HG03469 (cell line): ENCODE results near the gene EP400.
"Not testable (repeated sequence)": the region's sequence is repeated elsewhere in the genome, so short reads cannot be mapped to it uniquely, and the experiment has no call there.

Experiments
- ATAC-seq: cut with Tn5 transposase; IDR thresholded peaks from one replicate; pipeline ENCODE4 v1.9.1; 2021; ENCODE audit warnings: mild to moderate bottlenecking, moderate library complexity, moderate number of reproducible peaks; ENCODE audit not compliant: unreplicated experiment

Gene EP400

DNA sequence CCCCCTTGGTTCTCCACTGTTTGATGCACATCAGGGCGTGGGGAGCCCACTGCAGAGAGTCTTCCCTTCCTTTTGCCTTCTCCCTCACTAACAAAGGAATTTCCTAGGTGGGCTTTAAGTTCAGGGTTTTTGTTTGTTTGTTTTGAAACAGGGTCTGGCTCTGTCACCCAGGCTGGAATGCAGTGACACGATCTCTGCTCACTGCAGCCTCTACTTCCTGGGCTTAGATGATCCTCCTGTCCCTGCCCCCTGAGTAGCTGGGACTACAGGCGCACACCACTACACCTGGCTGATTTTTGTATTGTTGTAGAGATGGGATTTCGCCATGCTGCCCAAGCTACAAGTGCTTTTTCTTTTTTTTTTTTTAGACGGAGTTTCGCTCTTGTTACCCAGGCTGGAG lies 33.8 kb downstream of the EP400 start:
- no peak for ATAC-seq

DNA sequence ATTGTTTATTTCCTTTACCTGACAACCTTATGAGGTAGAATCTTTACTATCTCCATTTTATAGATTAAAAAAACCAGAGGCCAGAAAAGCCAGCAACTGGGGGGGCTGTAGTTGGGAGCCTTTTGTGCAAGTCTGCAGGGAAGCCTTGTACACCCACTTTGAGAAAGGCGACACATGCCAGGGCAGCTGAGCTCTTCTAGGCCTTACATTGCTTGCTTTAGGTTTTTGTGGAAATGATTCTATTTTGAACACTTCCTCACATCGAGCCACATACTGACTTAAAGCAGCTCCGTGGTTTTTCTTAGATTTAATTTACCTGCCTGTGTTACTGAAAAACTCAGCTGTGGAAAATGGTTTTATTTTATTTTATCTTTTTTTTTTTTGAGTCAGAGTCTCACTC lies 34.6 kb downstream of the EP400 start:
- no peak for ATAC-seq

DNA sequence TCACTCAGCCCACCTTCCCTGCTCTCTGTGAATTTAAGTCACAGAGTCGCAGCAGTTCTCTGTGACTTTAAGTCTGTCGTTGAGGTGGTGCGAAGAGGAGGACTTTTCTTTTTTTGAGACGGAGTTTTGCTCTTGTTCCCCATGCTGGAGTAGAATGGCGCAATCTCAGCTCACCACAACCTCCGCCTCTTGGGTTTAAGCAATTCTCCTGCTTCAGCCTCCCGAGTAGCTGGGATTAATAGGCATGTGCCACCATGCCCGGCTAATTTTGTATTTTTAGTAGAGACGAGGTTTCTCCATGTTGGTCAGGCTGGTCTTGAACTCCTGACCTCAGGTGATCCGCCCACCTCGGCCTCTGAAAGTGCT lies 35.8 kb downstream of the EP400 start:
- ATAC-seq: not testable (repeated sequence)

DNA sequence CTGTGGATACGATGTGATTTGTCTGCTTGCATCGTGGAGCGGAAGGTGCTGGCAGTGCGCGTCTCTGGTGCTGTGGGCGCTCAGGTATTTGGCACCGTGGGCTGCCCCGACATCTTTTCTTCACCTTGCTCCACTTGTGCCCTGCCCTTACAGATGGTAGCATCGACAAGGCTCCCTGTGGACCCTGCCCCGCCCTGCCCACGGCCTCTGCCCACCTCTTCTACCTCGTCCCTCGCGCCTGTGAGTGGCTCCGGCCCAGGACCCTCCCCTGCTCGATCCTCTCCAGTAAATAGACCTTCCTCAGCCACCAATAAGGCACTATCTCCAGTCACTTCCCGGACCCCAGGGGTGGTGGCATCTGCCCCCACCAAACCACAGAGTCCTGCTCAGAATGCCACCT lies 36.6 kb downstream of the EP400 start:
- ATAC-seq: no peak

DNA sequence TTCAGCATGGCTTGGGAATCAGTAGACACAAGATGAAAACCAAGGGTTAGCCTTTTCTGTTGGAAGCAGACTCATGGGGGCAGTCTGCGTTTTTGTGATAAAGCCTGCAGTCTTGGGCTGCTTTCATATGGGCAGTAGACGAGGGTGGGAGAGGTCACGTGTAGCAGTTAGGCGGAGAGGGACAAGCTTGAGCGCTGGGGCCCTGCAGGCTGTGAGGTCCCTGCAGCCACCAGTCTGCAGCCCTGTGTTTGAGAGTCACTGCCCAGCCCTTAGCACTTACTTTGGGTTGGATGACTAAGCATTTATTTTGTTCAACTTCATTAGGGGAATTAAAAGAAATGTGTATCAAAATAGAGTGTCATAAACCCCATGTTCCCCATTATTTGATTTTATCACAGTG lies 37.2 kb downstream of the EP400 start:
- no peak for ATAC-seq

DNA sequence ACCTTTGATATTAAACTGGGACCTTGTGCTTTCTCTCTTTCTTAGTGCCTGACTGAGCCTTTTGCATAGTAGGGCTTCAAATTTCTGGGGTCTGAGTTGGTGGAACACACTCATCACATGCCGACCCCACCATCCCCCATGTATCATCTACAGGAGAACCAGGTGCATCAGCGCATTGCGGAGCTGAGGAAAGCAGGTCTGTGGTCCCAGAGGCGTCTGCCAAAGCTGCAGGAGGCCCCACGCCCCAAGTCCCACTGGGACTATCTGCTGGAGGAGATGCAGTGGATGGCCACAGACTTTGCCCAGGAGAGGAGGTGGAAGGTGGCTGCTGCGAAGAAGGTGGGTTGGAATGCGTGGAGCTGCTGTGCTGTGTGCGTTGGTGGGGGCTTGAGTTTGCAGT lies 37.8 kb downstream of the EP400 start:
- no peak for ATAC-seq

DNA sequence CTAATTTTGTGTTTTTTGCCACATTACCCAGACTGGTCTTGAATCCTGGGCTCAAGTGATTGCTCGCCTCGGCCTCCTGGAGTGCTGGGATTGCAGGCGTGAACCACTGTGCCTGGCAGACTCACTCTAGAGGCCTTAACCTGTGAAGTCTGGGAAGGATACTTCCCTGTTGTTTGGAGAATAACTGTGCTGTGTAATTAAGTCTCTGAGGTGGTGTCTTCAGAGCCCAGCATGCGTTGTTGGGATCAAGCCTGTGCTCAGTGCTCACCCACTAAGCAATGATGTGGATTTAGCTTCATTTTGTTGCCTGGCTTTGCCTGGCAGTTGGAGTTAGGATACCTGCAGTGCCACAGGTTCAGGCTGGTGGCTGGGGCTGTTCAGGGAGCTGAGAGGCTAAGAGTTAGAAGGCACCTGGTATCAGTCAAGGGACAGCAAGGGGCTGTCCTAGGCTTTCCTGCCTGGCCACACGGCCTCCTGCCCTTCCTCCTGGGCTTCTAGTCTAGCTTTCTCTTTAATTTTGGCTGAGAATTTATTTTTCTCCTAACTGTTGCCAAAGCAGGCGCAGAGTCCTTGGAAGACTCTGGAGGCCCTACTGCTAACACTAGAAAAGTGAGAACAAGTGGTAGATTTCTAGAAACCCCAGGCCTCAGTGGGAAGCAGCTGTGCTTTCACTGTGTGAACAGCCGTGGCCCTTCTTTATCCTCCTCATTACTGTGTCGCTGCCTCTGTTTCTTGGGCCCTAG lies 38.5 kb downstream of the EP400 start:
- ATAC-seq: no peak

DNA sequence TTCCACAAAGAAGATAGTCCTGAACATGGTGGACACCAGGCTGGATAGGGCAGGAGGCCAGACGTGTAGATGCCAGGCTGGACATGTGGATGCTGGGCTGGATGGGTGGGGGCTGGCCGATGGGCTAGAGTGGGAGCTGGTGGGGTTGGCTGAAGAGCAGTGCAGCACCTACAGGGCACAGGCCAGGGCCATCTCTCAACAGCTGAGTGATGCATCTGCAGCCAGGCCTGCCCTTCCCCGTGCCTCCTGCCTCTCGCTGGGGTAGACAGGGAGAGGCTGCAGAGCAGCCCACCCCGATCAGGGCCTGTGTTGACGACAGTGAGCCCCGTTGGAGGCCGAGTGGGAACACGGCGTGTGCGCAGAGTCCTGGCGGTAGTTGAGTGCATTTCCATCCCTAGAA lies 39.3 kb downstream of the EP400 start:
- no peak for ATAC-seq

DNA sequence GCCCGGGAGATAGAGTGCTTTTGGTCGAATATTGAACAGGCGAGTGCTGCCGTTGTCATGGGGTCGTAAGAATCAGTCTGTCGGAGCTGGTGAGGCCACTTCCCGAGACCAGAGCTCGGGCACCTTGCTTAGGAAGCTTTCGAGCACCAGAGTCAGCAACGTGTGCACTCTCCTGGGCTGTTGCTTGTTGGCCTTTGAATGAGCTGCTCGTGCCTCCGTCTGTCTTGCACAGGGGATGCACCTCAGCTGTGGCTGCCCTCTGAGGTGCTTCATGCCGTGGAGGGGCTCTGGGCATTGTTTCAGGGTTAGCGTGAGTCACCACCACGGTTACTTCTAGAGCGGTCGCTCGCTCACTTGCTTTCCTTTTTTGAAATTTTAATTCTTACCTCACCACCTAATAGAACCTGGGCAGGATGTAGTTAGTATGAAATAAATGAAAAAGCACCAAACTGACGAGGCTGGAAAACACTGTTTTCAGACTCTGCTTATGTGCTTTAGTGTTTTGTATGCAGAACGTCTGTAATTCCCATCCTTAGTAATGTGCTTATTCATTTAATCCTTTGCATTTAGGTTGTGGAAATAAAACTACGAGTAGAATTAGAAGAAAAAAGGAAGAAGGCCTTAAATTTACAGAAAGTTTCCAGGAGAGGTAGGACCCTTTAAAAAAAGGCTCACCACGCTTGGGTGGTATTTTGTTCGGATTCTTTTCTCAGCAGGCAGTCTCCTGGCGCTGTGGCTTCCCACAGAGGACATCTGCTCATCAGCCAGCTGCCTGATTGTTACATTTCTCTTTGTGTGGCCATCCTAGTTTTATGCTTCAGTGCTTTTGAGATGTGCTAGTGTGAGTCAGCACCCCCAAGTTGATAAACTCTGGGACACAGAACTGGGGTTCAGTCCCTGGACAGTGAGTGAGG lies 40.6 kb downstream of the EP400 start:
- ATAC-seq: no peak

DNA sequence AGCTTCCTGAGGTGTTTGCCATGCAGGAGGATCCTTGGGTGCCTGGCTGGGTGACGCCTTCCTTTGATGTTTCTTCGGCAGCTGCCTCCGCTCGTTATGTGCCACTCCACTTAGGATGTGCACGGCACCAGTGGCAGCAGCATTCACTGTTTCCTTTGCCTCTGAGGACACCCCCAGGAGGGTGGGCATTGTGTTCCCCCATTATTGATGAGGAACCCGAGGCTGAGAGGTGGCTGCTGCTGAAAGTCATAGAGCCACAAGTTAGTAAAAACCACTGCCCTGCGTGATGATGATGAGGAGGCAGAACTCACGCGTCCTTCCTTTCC lies 41.2 kb downstream of the EP400 start:
- no peak for ATAC-seq

DNA sequence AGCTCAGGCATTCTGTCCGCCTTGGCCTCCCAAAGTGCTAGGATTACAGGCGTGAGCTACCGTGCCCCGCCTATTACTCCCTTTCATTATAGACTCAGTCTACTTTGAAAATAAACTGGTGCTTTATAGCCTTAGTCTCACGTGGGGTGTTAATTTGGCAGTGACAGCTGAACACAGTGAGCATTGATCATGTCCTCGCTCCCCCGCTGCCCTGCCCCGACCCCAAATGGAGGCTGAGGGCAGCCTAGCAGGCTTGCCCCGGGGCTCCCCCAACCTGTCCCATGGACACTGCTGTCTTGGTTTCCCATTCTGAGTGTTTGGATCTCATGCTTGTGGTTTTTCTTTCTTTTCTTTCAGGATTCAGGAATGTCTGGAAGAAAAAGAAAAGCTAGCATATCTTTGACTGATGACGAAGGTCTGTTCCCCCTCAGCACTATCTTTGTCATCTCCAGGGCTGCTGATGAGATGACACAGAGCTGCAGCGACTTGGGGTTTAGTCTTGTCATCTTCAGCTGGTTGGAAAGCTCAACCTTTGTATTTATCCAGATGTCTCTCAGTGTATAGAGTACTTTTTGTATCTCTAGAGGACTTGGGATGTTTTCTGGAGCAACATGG lies 42.2 kb downstream of the EP400 start:
- ATAC-seq: no peak

DNA sequence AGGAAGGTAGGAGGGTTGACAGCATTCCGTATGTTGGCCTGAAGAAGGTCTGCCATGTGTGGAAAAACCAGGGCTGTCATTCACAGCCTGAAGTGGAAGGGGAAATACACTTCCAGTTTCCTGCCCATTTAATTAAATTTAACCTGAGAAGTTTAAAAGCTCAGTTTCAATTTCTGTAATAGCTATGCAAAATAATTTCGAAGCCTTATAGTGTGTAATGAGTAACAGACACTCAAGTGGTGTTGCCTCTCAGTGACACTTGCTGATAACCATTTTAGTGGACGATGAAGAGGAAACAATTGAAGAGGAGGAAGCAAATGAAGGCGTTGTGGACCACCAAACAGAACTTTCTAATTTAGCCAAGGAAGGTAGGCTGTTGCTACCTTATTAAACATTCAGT lies 44.8 kb downstream of the EP400 start:
- ATAC-seq: no peak

DNA sequence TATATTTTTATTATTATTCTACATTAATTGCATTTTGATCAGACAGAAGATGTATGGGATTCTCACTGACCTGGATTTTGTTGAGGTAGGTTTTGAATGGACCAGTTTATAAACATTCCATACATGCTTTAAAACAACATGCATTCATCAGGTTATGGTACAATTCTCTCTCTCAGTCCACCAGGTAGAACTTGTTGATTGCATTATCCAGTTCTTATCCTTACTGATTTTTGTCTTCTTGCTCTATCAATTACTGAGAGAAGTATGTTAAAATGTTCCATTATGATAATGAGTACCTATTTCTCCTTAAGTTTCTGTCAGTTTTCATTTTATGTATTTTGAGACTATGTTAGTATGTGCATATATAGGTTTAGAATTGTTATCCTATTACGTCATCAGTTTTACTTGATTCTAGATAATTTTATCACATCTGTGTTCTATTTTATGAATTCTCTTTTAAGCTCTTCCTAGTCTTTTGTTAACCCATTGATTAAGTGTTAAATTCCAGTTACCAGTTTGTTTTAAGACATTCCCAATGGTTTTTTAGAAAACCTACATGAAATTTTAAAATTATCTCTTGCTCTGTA lies 50.6 kb downstream of the EP400 start:
- ATAC-seq: no peak

DNA sequence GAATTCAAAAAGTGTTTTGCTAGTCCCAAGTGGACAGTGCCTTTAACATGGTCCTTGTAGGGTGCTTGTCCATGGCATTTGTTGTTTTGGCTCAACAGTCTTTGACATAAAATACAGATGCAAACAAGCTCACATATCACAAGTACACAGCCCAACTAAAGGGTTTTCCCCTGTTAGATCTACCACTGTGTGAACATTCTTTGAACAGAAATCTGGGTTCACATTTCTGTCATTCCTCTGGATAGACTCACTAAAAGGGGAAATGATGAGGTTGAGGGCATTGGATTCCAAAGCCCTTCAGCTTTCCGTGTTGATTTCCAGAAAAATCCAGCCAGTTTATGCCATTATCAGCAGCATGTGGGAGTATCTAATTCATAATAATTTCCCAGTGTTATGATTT lies 54.1 kb downstream of the EP400 start:
- ATAC-seq: no peak

DNA sequence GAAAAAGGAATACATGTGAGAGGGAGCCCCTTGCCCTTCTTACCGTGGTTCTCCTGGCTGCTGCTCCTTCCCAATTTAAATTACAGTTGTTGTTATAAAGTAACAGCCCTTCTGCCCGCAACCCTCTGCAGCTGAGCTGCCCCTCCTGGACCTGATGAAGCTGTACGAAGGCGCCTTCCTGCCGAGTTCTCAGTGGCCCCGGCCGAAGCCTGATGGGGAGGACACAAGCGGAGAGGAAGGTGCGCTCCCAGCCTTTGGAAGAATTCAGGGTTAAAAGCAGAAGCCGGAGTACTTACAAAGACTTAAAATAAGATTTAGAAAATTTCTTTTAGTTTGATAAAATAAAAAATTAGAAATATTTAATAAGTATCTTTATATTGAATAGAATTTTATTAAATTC lies 55.2 kb downstream of the EP400 start:
- ATAC-seq: no peak

DNA sequence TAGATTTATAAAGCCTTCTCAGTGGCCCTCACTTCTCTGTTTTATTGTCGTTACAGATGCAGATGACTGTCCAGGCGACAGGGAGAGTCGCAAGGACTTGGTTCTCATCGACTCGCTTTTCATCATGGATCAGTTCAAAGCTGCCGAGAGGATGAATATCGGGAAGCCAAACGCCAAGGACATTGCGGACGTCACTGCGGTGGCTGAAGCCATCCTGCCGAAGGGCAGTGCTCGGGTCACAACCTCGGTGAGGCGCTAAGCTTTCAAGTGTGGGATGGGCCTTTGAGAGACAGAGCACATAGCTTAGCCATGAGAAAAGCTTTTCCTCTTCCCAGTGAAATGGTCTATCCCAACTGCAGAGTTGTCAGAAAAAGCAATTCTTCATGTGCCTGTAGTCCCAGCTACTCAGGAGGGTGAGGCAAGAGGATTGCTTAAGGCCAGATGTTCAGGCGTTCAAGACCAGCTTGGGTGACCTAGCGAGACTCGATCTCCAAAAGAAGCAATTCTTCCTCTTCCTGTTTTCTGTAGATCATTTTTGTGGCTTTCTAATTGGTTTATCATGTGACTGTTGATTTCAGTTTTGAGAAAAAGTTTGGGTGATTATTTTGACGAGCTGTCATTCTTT lies 56.4 kb downstream of the EP400 start:
- no peak for ATAC-seq

DNA sequence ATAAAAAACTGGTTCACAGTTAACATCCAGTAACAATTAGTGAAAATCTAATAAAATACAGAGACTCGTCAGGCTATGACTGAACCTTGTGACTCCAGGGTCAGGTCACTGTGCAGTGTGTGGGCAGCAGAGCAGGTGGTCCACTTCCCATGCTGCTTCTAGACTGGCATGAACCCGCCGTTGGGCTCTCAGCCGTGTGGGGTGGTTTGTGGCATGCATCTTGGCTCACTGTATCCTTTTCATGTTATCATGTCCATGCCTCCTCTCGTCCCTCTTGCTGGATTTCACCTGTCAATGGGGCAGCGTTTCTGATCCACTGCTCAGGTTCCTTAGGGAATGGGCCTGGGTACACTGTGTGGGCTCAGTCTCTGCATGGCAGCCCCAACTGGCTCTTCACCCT lies 57.3 kb downstream of the EP400 start:
- no peak for ATAC-seq

DNA sequence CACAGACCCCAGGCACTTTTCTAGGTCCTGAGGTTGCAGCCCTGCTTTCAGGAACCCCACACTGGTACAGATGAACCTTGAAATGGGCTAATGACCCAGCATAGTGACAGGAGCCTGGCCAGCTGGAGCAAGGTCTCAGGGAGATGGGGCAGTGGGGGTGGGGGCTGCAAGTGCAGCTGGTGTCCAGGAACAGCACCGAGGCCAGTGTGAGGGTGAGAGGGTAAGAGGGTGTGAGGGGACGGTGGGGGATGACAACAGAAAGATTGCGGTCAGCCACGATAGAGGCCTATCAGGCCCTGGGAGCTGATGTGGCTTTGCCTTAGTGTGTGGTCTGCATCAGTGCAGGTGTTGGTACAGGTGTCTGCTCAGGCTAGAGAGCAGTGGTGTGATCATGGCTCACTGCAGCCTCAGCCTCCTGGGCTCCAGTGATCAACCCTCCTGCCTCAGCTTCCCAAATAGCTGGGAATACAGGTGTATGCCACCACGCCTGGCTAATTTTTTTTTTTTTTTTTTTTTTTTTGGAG lies 59.7 kb downstream of the EP400 start:
- no peak for ATAC-seq

DNA sequence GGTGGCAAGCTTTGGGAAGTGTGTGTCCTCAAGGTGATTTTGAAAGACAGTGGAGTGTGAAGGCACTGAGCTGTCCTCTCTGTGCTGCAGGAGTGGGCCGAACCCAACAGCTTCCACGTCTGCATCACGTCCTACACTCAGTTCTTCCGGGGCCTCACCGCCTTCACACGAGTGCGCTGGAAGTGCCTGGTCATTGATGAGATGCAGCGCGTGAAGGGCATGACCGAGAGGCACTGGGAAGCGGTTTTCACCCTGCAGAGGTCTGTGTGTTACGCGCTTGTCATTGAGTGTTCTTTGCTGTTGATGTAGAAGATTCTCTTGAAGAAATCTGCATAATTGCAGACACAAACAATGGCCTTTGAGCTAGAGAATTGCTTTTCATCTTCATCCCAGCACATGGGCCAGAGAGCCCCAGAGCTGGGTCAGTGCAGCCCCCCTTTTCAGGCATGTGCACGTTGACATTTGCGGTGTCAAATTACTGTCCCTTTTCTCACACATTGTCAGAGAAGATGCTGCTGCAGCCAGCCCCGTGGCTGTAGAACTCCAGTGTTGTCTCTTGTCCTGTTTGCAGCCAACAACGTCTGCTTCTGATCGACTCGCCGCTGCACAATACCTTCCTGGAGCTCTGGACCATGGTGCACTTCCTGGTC lies 63.3 kb downstream of the EP400 start:
- no peak for ATAC-seq

DNA sequence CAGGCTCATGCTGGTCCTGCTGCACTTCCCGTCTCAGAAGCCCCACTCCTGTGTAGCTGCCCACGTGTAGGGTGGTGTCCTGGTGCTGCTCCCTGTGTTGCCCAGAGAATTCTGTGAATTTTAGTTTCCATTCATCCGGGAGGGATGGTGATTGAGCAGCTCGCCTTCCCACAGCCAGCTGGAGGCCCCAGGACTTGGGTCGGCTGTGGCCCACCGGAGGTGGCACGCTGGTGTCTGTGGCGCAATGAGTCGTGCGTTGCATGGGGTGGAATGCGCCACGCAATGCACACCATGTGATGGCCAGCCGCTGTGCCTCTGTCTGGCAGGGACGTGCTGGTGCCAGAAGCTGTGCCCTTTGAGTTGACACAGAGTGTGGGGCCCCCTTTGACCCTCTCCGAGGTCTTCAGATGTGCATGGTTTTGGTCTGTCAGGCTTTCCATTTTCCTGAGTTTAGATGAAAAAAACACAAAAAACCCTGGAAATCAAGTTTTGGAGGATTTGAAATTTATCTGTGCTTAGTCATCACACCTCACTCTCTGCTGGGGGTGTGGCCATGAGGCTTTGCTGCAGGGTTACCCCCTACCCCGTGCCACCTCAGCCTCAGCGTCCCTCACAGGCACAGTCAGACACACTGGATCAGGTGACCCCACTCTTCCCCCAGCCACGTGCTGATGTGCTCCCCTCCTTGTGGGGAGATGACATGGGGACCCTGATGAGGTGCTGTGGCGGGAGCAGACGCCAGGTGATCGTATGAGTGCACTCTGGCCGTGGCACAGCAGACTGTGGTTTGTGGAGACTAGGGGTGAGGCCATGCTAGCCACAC lies 64.6 kb downstream of the EP400 start:
- ATAC-seq: no peak
